ENCODE data around the gene SLC27A4. TPM values are rescaled to one million over a fixed set of nuclear protein-coding genes. Genes with fewer than 3 reads are reported as not detected.
A peak's percentile ranks its signal among the peaks of the same experiment; 100 is the strongest.

Gene SLC27A4
- total RNA-seq, 1 experiment from 2014 or later: 17.0 TPM

GRCh38 chr9:128361986-128362646, 21.8 kb downstream of the SLC27A4 start:
- Histone ChIP-seq H2BK20ac (ENCODE audit: low read depth, low read length, poor library complexity, severe bottlenecking) (no peak overlapping the region), H2BK120ac (ENCODE audit: low read depth, low read length, poor library complexity, severe bottlenecking) (no peak overlapping the region), H3K79me1 (ENCODE audit: insufficient read depth, low read depth, low read length, poor library complexity, severe bottlenecking) (no peaks in the 10 kb centered on the region), H2BK12ac (ENCODE audit: insufficient read length, low read depth, low read length) (no peak overlapping the region), H3K27me3 (ENCODE audit: insufficient read depth, low read length) (peaks cover 20% of the 10 kb centered on the region; the same call in 1 of the 2 replicates), H4K20me1 (ENCODE audit: control insufficient read depth, insufficient read depth, insufficient read length) (no peaks in the 10 kb centered on the region), H3K23ac (ENCODE audit: insufficient read length, low read depth, low read length) (no peak overlapping the region), H3K79me2 (ENCODE audit: insufficient read depth, low read length) (no peaks in the 10 kb centered on the region), H3K56ac (ENCODE audit: insufficient read length, low read depth, low read length) (no peak overlapping the region), H3K4me2 (ENCODE audit: insufficient read depth, insufficient read length, low read length) (peak overlapping the region; percentile 0), H4K91ac (ENCODE audit: insufficient read length, low read depth, low read length) (no peak overlapping the region), H4K8ac (replicated peaks; ENCODE audit: insufficient read length, low read depth, low read length) (no peak overlapping the region), H2BK15ac (ENCODE audit: low read depth, low read length) (no peak overlapping the region), H3K4me1 (ENCODE audit: insufficient read depth, low read length) (peaks cover 7% of the 10 kb centered on the region; the same call in 1 of the 2 replicates), H3K9ac (ENCODE audit: extremely low read depth, insufficient read length, low read length) (no peak overlapping the region), H3T11ph (ENCODE audit: low read length) (no peak overlapping the region), H4K5ac (ENCODE audit: insufficient read length, low read depth, low read length) (no peak overlapping the region), H3K18ac (ENCODE audit: insufficient read length, low read depth, low read length) (no peak overlapping the region), H3K4ac (ENCODE audit: low read depth, low read length) (no peak overlapping the region), H2BK5ac (ENCODE audit: insufficient read length, low read length) (no peak overlapping the region), H3K23me2 (ENCODE audit: insufficient read length, low read depth, low read length, poor library complexity, severe bottlenecking) (no peaks in the 10 kb centered on the region), H3K14ac (ENCODE audit: insufficient read depth, low read length) (no peak overlapping the region), H2AK5ac (ENCODE audit: insufficient read length, low read length) (no peak overlapping the region), H3K27ac (ENCODE audit: insufficient read length, low read depth, low read length) (no peak overlapping the region), H3K9me3 (ENCODE audit: control insufficient read depth, low read depth, low read length) (no peaks in the 10 kb centered on the region), H2AFZ (ENCODE audit: low read length) (no peak overlapping the region)
- Mint-ChIP-seq H3K27me3 (ENCODE audit: low read depth) (peaks cover 68% of the 10 kb centered on the region), H3K36me3 (ENCODE audit: insufficient read depth in 1 of 3, low read depth in 3 of 3) (peaks cover 0 to 2% (median 0%) of the 10 kb centered on the region in 3 experiments; a peak in 4 of 7 replicates), H3K27ac (no peak overlapping the region), H3K9me3 (peaks cover 2 to 6% of the 10 kb centered on the region in 2 experiments; a peak in 3 of 5 replicates), H3K4me1 (peaks cover 14 to 22% of the 10 kb centered on the region in 2 experiments), H3K4me3 (peak overlapping the region in 1 of 2 experiments; percentile 67; a peak in 2 of 5 replicates)
- peak; percentile 94 for TF ChIP-seq CTCF (conservative IDR thresholded peaks at IDR 0.05)
- peak; percentile 88 for DNase-seq
- WGBS (ENCODE audit: extremely low coverage, insufficient read length, low lambda C conversion rate): no CpG with 5 or more reads among the region's 20 CpGs

All from H9 (cell line).